Astrocyte (in vitro differentiated cells and primary cell): ENCODE measurements around the gene IL1R2. TPM values are rescaled to one million over a fixed set of nuclear protein-coding genes. Genes with fewer than 3 reads are reported as not detected.

Source experiments
- DNase-seq: peaks from one replicate; pipeline ENCODE4 v3.0.0-alpha.2; 2010; ENCODE audit warnings: low read depth
- FAIRE-seq: peaks from 2 replicates; lab custom pipeline; 2011; peaks lifted over from hg19 to GRCh38; lab: Jason Lieb, UNC
- H2AFZ ChIP-seq: 2 replicates; pipeline ENCODE4 v1.6.0; 2012; ENCODE audit warnings: low read depth, low read length, inconsistent platforms
- H3K27ac ChIP-seq: 2 replicates; pipeline ENCODE4 v1.5.1; 2011; ENCODE audit warnings: low read depth, low read length, inconsistent platforms
- H3K27me3 ChIP-seq: 2 replicates; pipeline ENCODE4 v1.6.0; 2011; ENCODE audit warnings: low read length, inconsistent platforms; ENCODE audit not compliant: insufficient read depth
- H3K36me3 ChIP-seq: 2 replicates; pipeline ENCODE4 v1.5.1; 2011; ENCODE audit warnings: low read length, inconsistent platforms; ENCODE audit not compliant: insufficient read depth
- H3K4me1 ChIP-seq: 2 replicates; pipeline ENCODE4 v1.5.1; 2011; ENCODE audit warnings: low read length, inconsistent platforms; ENCODE audit not compliant: insufficient read depth
- H3K4me2 ChIP-seq: 2 replicates; pipeline ENCODE4 v1.6.0; 2012; ENCODE audit warnings: low read length, inconsistent platforms
- H3K4me3 ChIP-seq: 2 replicates; pipeline ENCODE4 v1.5.1; 2011; ENCODE audit warnings: low read depth, mild to moderate bottlenecking, low read length, inconsistent platforms; ENCODE audit not compliant: insufficient read depth
- H3K79me2 ChIP-seq: 2 replicates; pipeline ENCODE4 v1.6.0; 2012; ENCODE audit warnings: mild to moderate bottlenecking, low read length, inconsistent platforms; ENCODE audit not compliant: insufficient read depth
- H3K9ac ChIP-seq: 2 replicates; pipeline ENCODE4 v1.6.0; 2012; ENCODE audit warnings: mild to moderate bottlenecking, low read length, inconsistent platforms
- H3K9me3 ChIP-seq: 2 replicates; pipeline ENCODE4 v1.5.1; 2012; ENCODE audit warnings: low read depth, mild to moderate bottlenecking, low read length, inconsistent platforms; ENCODE audit not compliant: insufficient read depth
- H4K20me1 ChIP-seq: 2 replicates; pipeline ENCODE4 v1.6.0; 2012; ENCODE audit warnings: low read length, inconsistent platforms; ENCODE audit not compliant: insufficient read depth
- H3K27ac Mint-ChIP-seq: one replicate; pipeline ENCODE4 v1.8.0; 2021; ENCODE audit warnings: mild to moderate bottlenecking, mixed read lengths; ENCODE audit not compliant: unreplicated experiment
- H3K27me3 Mint-ChIP-seq: one replicate; pipeline ENCODE4 v1.8.0; 2021; ENCODE audit warnings: low read depth, mixed read lengths; ENCODE audit not compliant: unreplicated experiment
- H3K36me3 Mint-ChIP-seq: one replicate; pipeline ENCODE4 v1.8.0; 2021; ENCODE audit warnings: low read depth, mixed read lengths; ENCODE audit not compliant: unreplicated experiment
- H3K4me1 Mint-ChIP-seq: one replicate; pipeline ENCODE4 v1.8.0; 2021; ENCODE audit warnings: low read depth, mixed read lengths; ENCODE audit not compliant: unreplicated experiment
- H3K4me3 Mint-ChIP-seq: one replicate; pipeline ENCODE4 v1.8.0; 2021; ENCODE audit warnings: mild to moderate bottlenecking, moderate library complexity, mixed read lengths; ENCODE audit not compliant: unreplicated experiment
- H3K9me3 Mint-ChIP-seq: one replicate; pipeline ENCODE4 v1.8.0; 2021; ENCODE audit warnings: mild to moderate bottlenecking, mixed read lengths; ENCODE audit not compliant: unreplicated experiment
- CTCF ChIP-seq: IDR thresholded peaks from 2 replicates; pipeline ENCODE4 v1.5.1; 2011; ENCODE audit warnings: low read depth, mild to moderate bottlenecking, inconsistent platforms, low read length, moderate library complexity; ENCODE audit not compliant: insufficient read depth
- EZH2 ChIP-seq: IDR thresholded peaks from 2 replicates; pipeline ENCODE4 v1.6.1; 2012; ENCODE audit warnings: mild to moderate bottlenecking, low read length, inconsistent platforms; ENCODE audit not compliant: insufficient read depth
- total RNA-seq: library from RNA; stranded (reverse); gene quantifications from 2 replicates; pipeline ENCODE4 v1.2.1, GENCODE V29; 2021

IL1R2 gene
- total RNA-seq, 1 donor from 2014 or later, result 0.34 TPM

- H3K27ac ChIP-seq, result no peak overlapping the region
- no peak overlapping the region for H3K9ac ChIP-seq
- no peaks in the 10 kb centered on the region for H3K79me2 ChIP-seq
- Mint-ChIP-seq H3K36me3 (no peaks in the 10 kb centered on the region), H3K4me1 (peaks cover 20% of the 10 kb centered on the region), H3K27ac (no peak overlapping the region), H3K9me3 (peaks cover 3% of the 10 kb centered on the region), H3K27me3 (no peaks in the 10 kb centered on the region), H3K4me3 (no peak overlapping the region)
- H3K36me3 ChIP-seq, result no peaks in the 10 kb centered on the region
- H4K20me1 ChIP-seq, result no peaks in the 10 kb centered on the region
- TF ChIP-seq EZH2 (no peak), CTCF (no peak)
- H3K4me3 ChIP-seq, result no peak overlapping the region
- H3K9me3 ChIP-seq, result no peaks in the 10 kb centered on the region
- peaks cover 14% of the 10 kb centered on the region for H3K4me1 ChIP-seq
- no peaks in the 10 kb centered on the region for H3K27me3 ChIP-seq
- H3K4me2 ChIP-seq, result no peak overlapping the region
- FAIRE-seq, result no peak
- DNase-seq, result no peak
- no peak overlapping the region for H2AFZ ChIP-seq
These were observed 60.6 kb downstream of the IL1R2 start for GRCh38 chr2:102052365-102052764.

GRCh38 chr2:102053096-102053495, 61.3 kb downstream of the IL1R2 start:
- FAIRE-seq, result no peak
- Mint-ChIP-seq H3K9me3 (no peaks in the 10 kb centered on the region), H3K4me1 (peaks cover 25% of the 10 kb centered on the region)

More at GRCh38 chr2:102053096-102053495, 61.3 kb downstream of the IL1R2 start:
- Histone ChIP-seq H2AFZ (no peak overlapping the region), H3K9me3 (no peaks in the 10 kb centered on the region), H3K79me2 (no peaks in the 10 kb centered on the region), H3K4me1 (peaks cover 20% of the 10 kb centered on the region), H3K4me3 (no peak overlapping the region), H4K20me1 (no peaks in the 10 kb centered on the region), H3K4me2 (no peak overlapping the region), H3K36me3 (no peaks in the 10 kb centered on the region), H3K27ac (no peak overlapping the region), H3K27me3 (no peaks in the 10 kb centered on the region), H3K9ac (no peak overlapping the region)
- TF ChIP-seq CTCF (no peak), EZH2 (no peak)
- no peak overlapping the region for H3K27ac Mint-ChIP-seq
- DNase-seq, result no peak
- H3K4me3 Mint-ChIP-seq, result no peak overlapping the region
- no peaks in the 10 kb centered on the region for H3K36me3 Mint-ChIP-seq
- H3K27me3 Mint-ChIP-seq, result no peaks in the 10 kb centered on the region
